Activated CD8-positive, alpha-beta T cell treated with anti-CD3 and anti-CD28 coated beads for 36 hours (primary cell): Measurements from ENCODE around the gene CNTNAP2. TPM values are rescaled to one million over a fixed set of nuclear protein-coding genes. Genes with fewer than 3 reads are reported as not detected.

Experiments used
- ATAC-seq: fragments of 200-7000 bp; cut with Tn5 transposase; one replicate; pipeline ENCODE4 v1.10.0; 2021; ENCODE audit warnings: mild to moderate bottlenecking, moderate library complexity
- CTCF ChIA-PET: fragments of 350-600 bp; sonication (Branson Sonifier 250); formaldehyde crosslinking; loops from one replicate; lab custom pipeline; 2021; ENCODE audit warnings: antibody characterized with exemption; lab: Charles Lee
- POLR2A ChIA-PET: fragments of 350-600 bp; sonication (Branson Sonifier 250); formaldehyde crosslinking; loops from one replicate; lab custom pipeline; 2021; ENCODE audit warnings: antibody characterized with exemption; lab: Charles Lee
- DNase-seq: peaks from one replicate; pipeline ENCODE4 v3.0.0-alpha.2; 2020
- H3K27ac Mint-ChIP-seq: one replicate; pipeline ENCODE4 v1.8.0; 2021; ENCODE audit warnings: mild to moderate bottlenecking, mixed read lengths
- H3K27me3 Mint-ChIP-seq: one replicate; pipeline ENCODE4 v1.8.0; 2021; ENCODE audit warnings: mixed read lengths
- H3K36me3 Mint-ChIP-seq: one replicate; pipeline ENCODE4 v1.8.0; 2021; ENCODE audit warnings: low read depth, mixed read lengths
- H3K4me1 Mint-ChIP-seq: one replicate; pipeline ENCODE4 v1.8.0; 2021; ENCODE audit warnings: low read depth, mixed read lengths
- H3K4me3 Mint-ChIP-seq: one replicate; pipeline ENCODE4 v1.8.0; 2021; ENCODE audit warnings: mild to moderate bottlenecking, moderate library complexity, mixed read lengths
- H3K9me3 Mint-ChIP-seq: one replicate; pipeline ENCODE4 v1.8.0; 2021; ENCODE audit warnings: mixed read lengths
- intact Hi-C: fragments of 100-400 bp; cut with micrococcal nuclease; formaldehyde crosslinking; loops from one replicate; pipeline ENCODE4 v1.10.0; 2022
- total RNA-seq, 2 experiments: library from RNA; stranded (reverse); gene quantifications; one replicate each; pipeline ENCODE4 v1.2.3, GENCODE V29; 2021
- TF ChIP-seq, protein P1 (sequence below): fragments of 200-600 bp; IDR thresholded peaks from one replicate; pipeline ENCODE4 v1.8.0; 2022; ENCODE audit warnings: antibody characterized with exemption, mild to moderate bottlenecking

The CNTNAP2 gene
- total RNA-seq, 2 experiments from 2014 or later, result not detected

DNA sequence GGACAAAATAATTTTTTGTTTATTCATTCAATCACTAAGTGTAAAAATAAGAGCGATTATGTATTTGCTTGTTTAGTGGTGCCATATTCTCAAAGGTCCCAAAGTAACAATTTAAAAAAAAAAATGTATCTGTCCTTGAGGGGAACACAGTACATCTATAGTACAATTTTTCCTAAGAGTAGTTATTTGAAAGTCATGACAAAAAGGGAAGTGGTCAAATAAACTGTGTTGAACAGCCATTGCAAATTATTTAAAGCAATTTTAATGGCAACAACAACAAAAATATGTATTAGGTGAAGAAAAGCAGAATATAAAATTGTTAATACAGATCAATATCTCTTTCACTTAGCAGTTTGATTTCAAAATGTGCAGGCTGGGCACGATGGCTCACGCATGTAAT is 943.5 kb downstream of the CNTNAP2 start:
- Mint-ChIP-seq H3K27ac (no peak overlapping the region), H3K4me3 (no peak overlapping the region), H3K9me3 (peaks cover 4% of the 10 kb centered on the region), H3K36me3 (no peaks in the 10 kb centered on the region), H3K4me1 (no peaks in the 10 kb centered on the region), H3K27me3 (no peaks in the 10 kb centered on the region)
- ChIA-PET POLR2A (no interaction called here), CTCF (no interaction called here)
- ATAC-seq (no peak), DNase-seq (no peak)
- intact Hi-C loops, result no loop called here
- TF ChIP-seq, protein P1, sequence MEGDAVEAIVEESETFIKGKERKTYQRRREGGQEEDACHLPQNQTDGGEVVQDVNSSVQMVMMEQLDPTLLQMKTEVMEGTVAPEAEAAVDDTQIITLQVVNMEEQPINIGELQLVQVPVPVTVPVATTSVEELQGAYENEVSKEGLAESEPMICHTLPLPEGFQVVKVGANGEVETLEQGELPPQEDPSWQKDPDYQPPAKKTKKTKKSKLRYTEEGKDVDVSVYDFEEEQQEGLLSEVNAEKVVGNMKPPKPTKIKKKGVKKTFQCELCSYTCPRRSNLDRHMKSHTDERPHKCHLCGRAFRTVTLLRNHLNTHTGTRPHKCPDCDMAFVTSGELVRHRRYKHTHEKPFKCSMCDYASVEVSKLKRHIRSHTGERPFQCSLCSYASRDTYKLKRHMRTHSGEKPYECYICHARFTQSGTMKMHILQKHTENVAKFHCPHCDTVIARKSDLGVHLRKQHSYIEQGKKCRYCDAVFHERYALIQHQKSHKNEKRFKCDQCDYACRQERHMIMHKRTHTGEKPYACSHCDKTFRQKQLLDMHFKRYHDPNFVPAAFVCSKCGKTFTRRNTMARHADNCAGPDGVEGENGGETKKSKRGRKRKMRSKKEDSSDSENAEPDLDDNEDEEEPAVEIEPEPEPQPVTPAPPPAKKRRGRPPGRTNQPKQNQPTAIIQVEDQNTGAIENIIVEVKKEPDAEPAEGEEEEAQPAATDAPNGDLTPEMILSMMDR, result no peak

DNA sequence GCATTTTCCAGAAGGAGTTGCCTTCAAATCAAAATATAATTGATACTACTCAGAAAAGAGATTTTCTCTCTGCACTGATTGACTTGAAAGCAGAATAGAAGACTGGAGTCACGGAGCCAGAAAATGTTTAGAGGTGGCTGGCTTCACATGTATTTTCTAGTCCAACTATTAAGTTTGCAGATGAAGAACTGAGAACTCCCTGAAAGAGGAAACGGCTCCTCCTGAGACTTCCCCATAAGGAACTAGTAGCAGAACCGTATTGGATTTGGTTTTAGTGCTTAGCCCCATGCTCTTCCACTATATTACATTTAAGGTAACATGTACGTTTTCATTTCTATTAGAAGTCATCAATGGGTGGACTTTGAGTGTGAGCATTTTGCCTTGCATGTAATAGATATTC is 946.3 kb downstream of the CNTNAP2 start:
- DNase-seq (no peak), ATAC-seq (no peak)
- H3K27me3 Mint-ChIP-seq, result no peaks in the 10 kb centered on the region
- H3K4me3 Mint-ChIP-seq, result no peak overlapping the region
- no peak overlapping the region for H3K27ac Mint-ChIP-seq
- peaks cover 4% of the 10 kb centered on the region for H3K9me3 Mint-ChIP-seq
- intact Hi-C loops, result no loop called here
- CTCF ChIA-PET, result no interaction called here
- POLR2A ChIA-PET, result no interaction called here
- no peaks in the 10 kb centered on the region for H3K36me3 Mint-ChIP-seq
- TF ChIP-seq, protein P1, result no peak
- H3K4me1 Mint-ChIP-seq, result no peaks in the 10 kb centered on the region

DNA sequence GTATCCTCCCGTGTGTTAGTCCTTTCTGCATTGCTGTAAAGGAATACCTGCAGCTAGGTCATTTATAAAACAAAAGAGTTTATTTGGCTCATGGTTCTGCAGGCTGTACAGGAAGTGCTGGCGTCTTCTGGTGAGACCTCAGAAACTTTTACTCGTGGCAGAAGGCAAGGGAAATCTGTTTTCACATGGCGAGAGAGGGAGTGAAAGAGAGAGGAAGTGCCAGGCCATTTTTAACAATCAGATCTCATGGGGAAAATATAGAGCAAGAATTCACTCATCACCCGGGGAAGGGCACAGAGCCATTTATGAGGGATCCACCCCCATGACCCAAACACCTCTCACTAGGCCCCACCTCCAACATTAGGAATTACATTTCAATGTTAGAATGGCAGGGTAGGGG is 952.2 kb downstream of the CNTNAP2 start:
- ChIA-PET CTCF (no interaction called here), POLR2A (no interaction called here)
- ATAC-seq, result no peak
- no peak overlapping the region for H3K27ac Mint-ChIP-seq
- peaks cover 20% of the 10 kb centered on the region for H3K9me3 Mint-ChIP-seq
- intact Hi-C loops, result no loop called here
- DNase-seq, result no peak
- no peak overlapping the region for H3K4me3 Mint-ChIP-seq
- no peaks in the 10 kb centered on the region for H3K4me1 Mint-ChIP-seq
- no peaks in the 10 kb centered on the region for H3K36me3 Mint-ChIP-seq
- H3K27me3 Mint-ChIP-seq, result no peaks in the 10 kb centered on the region
- TF ChIP-seq, protein P1, result no peak

DNA sequence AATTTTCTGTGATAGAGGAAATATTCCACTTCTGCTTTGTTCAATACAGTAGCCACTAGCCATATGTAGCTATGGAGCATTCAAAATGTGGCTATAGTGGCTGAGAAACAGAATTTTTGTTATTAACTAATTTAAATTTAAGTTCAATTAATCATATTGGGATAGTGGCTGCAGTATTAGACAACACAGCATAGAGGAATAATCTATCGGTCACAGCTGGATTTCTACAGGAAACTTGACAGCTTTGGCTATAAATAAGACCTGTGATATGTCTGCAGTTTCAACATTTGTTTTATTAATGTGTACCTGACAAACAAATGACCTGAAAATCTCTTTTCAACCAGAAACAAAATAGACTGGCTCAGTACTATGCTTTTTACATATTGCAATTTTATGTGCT is 953.2 kb downstream of the CNTNAP2 start:
- ChIA-PET POLR2A (no interaction called here), CTCF (no interaction called here)
- TF ChIP-seq, protein P1, result no peak
- Mint-ChIP-seq H3K9me3 (peaks cover 20% of the 10 kb centered on the region), H3K4me3 (no peak overlapping the region), H3K27me3 (no peaks in the 10 kb centered on the region), H3K36me3 (no peaks in the 10 kb centered on the region), H3K4me1 (no peaks in the 10 kb centered on the region), H3K27ac (no peak overlapping the region)
- ATAC-seq, result no peak
- intact Hi-C loops, result no loop called here
- no peak for DNase-seq

DNA sequence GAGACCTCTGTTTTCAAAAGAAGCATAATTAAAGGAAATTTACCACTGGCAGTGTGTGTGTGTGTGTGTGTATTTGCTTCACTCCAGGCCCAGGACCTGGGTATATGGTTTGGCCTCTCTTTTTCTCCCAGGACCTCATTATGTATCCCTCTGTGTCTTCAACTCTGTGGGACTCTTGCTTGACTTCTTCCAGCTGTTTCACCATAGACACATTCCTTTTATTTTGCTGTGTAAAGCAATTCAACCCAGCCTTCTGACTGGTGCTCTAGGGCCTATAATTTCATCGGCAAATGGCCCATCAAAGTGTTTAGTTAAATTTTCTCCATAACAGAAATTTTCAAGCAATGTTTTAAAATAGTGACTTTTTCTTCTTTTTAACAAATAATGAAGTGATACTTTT is 954.3 kb downstream of the CNTNAP2 start:
- DNase-seq (no peak), ATAC-seq (no peak)
- H3K4me3 Mint-ChIP-seq, result no peak overlapping the region
- peaks cover 20% of the 10 kb centered on the region for H3K9me3 Mint-ChIP-seq
- POLR2A ChIA-PET, result no interaction called here
- intact Hi-C loops, result no loop called here
- CTCF ChIA-PET, result no interaction called here
- no peaks in the 10 kb centered on the region for H3K27me3 Mint-ChIP-seq
- H3K36me3 Mint-ChIP-seq, result no peaks in the 10 kb centered on the region
- TF ChIP-seq, protein P1, result no peak
- no peak overlapping the region for H3K27ac Mint-ChIP-seq
- H3K4me1 Mint-ChIP-seq, result no peaks in the 10 kb centered on the region
